GM12874 (cell line): Measurements from ENCODE around the gene SMAD7.

Source experiments
- TF ChIP-seq, protein P1 (sequence below): IDR thresholded peaks from 2 replicates; pipeline ENCODE4 v1.5.1; 2011; ENCODE audit warnings: low read depth, mild to moderate bottlenecking, control low read depth, low read length, moderate library complexity; ENCODE audit not compliant: insufficient read depth

The SMAD7 gene

DNA sequence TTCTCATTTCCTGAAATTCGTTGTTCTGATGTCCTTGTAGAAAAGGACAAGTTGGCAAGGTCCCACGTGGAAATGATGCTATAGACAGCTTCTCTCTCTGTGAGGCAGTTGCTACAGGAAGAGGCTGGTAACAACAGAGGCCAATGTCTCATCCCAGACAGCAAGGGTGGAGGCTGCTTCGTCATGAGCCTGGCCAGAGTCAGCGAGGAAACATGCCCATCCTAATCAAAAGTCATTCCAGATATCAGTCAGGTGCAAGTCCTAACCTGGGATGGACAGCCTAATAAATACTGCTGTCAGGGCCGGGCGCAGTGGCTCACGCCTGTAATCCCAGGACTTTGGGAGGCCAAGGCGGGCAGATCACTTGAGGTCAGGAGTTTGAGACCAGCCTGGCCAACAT lies 6.4 kb upstream of the SMAD7 start:
- TF ChIP-seq, protein P1, sequence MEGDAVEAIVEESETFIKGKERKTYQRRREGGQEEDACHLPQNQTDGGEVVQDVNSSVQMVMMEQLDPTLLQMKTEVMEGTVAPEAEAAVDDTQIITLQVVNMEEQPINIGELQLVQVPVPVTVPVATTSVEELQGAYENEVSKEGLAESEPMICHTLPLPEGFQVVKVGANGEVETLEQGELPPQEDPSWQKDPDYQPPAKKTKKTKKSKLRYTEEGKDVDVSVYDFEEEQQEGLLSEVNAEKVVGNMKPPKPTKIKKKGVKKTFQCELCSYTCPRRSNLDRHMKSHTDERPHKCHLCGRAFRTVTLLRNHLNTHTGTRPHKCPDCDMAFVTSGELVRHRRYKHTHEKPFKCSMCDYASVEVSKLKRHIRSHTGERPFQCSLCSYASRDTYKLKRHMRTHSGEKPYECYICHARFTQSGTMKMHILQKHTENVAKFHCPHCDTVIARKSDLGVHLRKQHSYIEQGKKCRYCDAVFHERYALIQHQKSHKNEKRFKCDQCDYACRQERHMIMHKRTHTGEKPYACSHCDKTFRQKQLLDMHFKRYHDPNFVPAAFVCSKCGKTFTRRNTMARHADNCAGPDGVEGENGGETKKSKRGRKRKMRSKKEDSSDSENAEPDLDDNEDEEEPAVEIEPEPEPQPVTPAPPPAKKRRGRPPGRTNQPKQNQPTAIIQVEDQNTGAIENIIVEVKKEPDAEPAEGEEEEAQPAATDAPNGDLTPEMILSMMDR = no peak

DNA sequence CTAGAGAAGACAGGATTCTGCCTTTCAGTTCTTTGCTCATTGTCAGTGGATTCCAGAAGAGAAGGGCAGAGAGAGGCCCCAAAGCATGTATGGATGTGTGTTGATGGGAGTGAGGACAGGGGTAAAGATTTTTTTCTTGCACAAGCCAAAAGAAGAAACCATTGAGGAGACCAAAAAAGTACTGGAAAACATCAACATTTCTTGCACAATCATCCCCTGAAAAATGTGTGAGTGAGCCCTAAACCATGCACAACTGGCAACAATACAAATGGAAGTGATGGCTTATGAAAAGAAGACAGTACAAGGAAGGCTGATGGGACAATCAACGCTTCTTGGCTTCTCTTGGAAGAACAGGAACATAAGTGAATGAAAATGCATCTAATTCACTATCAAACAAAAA lies 5.6 kb upstream of the SMAD7 start:
- TF ChIP-seq, protein P1 = no peak

DNA sequence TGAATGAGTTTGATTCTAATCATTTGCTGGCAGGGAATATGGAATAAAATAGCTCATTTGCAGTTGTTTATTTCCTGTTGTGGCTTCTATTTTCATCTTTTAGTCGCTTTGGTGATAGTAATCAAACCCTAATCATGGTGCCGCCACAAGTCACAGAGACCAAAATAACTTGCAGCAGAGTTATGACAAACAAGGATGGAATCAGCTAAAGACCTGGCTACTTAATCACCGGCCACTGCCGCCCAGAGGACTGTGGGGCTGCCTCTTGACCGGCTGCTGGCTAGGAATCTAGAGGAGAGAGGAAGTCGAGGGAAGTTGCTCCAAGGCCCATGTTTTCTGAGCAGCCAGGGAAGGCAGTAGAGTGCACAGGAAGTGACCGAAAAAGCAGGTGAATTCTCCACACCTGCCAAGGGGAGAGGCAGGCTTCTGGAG lies 5.1 kb upstream of the SMAD7 start:
- TF ChIP-seq, protein P1 = no peak

- TF ChIP-seq, protein P1 = no peak
Measured at GRCh38 chr18:48954886-48955819, 4.4 kb upstream of the SMAD7 start.

DNA sequence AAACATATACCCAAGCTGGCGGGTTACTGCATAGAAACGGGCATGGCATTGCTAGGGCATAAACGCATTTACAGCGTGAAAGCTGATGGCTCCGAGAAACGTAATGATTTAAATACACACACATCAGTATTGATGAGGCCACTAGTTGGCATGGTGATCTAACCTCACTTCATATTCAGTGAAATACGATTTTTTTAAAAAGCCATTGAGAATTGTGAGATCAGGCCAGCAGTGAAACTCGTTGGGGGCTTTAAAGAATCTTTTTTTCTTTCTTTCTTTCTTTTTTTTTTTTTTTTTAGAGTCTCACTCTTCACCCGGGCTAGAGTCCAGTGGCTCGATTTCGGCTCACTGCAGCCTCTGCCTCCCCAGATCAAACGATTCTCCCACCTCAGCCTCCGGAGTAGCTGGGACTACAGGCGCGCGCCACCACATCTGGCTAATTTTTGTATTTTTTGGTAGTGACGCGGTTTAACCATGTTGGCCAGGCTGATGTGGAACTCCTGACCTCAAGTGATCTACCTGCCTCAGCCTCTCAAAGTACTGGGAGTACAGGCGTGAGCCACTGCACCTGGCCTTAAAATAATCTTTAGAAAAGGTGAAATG lies 2.4 kb upstream of the SMAD7 start:
- TF ChIP-seq, protein P1 = no peak

- TF ChIP-seq, protein P1 = no peak
Measured at GRCh38 chr18:48952287-48953103, 1.7 kb upstream of the SMAD7 start.
